ENCODE data around the gene OSBPL8.

The OSBPL8 gene

DNA sequence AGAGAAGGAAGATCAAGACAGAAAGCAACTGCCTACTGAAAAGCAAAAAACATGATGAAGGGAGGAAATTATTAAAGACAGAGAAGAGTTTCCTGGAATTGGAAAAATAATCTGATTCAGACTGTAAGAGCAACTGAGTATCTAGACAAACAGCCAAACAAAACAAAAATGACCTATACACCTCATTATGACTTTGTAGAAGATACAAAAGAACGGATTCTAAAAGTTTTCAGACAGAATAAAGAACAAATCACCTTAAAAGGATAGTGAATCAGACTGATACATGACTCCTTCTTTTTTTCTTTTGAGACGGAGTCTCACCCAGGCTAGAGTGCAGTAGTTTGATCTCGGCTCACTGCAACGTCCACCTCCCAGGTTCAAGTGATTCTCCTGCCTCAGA is 10.4 kb downstream of the OSBPL8 start:
- H3K4me3 ChIP-seq (ENCODE audit: low read depth, low read length), result no peak overlapping the region
- TF ChIP-seq, protein P1, sequence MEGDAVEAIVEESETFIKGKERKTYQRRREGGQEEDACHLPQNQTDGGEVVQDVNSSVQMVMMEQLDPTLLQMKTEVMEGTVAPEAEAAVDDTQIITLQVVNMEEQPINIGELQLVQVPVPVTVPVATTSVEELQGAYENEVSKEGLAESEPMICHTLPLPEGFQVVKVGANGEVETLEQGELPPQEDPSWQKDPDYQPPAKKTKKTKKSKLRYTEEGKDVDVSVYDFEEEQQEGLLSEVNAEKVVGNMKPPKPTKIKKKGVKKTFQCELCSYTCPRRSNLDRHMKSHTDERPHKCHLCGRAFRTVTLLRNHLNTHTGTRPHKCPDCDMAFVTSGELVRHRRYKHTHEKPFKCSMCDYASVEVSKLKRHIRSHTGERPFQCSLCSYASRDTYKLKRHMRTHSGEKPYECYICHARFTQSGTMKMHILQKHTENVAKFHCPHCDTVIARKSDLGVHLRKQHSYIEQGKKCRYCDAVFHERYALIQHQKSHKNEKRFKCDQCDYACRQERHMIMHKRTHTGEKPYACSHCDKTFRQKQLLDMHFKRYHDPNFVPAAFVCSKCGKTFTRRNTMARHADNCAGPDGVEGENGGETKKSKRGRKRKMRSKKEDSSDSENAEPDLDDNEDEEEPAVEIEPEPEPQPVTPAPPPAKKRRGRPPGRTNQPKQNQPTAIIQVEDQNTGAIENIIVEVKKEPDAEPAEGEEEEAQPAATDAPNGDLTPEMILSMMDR (IDR thresholded peaks at IDR 0.05; ENCODE audit: insufficient read depth, low read depth, low read length, missing control alignments), result no peak
- DNase-seq (ENCODE audit: low read depth), result no peak

DNA sequence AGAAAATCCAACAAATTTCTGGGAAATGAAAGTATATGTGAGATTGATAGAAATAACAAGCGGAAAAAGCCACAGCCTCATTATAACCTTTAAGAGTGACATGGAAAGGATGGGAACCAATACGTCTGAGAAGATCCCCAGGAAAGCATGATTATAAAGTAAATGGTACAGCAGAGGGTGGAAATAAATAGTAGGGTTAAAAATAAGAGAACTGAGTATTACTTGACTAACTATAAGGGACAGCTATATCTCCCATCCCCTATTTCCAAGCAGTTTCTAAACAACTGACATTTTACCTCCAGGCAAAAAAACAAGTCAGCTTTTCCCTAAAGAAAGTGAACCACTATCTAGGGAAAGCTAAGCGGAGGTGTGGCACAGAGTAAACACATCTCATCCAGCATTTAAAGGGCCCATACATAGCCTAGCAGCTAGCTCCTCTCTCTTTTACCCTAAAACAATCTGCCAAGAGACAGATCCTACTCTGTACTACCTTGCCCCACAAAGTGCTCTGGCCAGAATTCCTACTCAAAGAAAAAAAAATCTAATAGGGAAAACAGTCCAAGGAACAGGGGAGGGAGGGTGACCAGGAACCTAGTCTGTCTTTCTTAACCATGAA is 11.2 kb downstream of the OSBPL8 start:
- H3K4me3 ChIP-seq (ENCODE audit: low read depth, low read length), result no peak overlapping the region
- DNase-seq (ENCODE audit: low read depth), result no peak
- TF ChIP-seq, protein P1 (IDR thresholded peaks at IDR 0.05; ENCODE audit: insufficient read depth, low read depth, low read length, missing control alignments), result no peak

DNA sequence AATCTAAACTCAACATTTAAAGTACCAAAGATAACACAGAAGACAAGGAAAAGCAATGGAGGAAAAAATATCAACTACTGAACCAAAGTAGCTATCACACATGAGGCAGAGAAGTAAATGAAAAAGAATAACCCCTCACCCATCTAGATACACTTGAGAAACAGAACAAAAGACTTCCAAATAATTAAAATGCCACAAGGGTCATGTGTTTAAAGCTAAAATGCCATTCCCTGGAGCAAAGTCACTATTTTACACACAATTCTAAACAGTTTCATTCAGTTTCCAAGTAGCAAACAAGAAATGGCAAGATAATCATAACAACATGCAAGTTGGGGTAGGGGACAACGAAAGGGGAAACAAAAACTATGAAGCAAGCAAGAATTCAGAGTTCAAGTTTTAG is 12.0 kb downstream of the OSBPL8 start:
- no peak for DNase-seq (ENCODE audit: low read depth)
- no peak overlapping the region for H3K4me3 ChIP-seq (ENCODE audit: low read depth, low read length)
- TF ChIP-seq, protein P1 (IDR thresholded peaks at IDR 0.05; ENCODE audit: insufficient read depth, low read depth, low read length, missing control alignments), result no peak

DNA sequence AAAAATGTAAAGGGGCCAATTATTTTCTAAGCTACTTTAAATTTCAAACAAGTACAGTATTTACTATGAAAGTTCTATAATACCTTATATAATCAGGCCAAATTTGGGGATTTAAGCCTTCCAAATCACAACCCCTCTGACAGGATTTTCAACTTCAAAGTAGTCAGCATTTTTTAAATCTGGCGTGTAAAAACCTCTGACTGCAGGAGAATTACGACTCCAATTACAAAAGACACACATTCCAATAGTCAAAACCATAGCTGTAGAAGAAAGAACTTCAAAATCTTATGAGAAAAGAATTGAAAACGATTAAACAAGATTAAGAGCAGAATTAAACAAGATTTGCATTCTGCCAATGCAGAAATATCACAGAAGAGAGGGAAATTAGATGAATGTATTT is 12.7 kb downstream of the OSBPL8 start:
- no peak for DNase-seq (ENCODE audit: low read depth)
- TF ChIP-seq, protein P1 (IDR thresholded peaks at IDR 0.05; ENCODE audit: insufficient read depth, low read depth, low read length, missing control alignments), result no peak
- no peak overlapping the region for H3K4me3 ChIP-seq (ENCODE audit: low read depth, low read length)

DNA sequence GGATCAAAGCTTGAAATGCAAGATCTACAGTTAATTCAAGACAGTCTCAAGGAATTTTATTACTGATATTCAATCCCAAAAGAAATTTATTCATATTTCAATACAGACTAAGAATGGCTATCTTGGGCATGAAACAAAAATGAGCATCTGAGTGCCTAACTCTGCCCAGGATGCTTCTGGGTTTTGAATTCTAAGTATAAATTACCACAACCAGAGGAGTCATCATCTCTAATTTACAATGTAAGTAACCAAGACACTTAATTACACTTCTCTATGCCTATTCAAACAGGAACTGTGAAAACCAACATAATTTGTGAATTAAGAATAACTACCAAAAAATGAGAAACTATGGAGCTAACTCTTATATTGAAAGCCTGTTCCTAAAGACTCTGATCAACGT is 14.1 kb downstream of the OSBPL8 start:
- H3K4me3 ChIP-seq (ENCODE audit: low read depth, low read length), result no peak overlapping the region
- DNase-seq (ENCODE audit: low read depth), result no peak
- TF ChIP-seq, protein P1 (IDR thresholded peaks at IDR 0.05; ENCODE audit: insufficient read depth, low read depth, low read length, missing control alignments), result no peak

DNA sequence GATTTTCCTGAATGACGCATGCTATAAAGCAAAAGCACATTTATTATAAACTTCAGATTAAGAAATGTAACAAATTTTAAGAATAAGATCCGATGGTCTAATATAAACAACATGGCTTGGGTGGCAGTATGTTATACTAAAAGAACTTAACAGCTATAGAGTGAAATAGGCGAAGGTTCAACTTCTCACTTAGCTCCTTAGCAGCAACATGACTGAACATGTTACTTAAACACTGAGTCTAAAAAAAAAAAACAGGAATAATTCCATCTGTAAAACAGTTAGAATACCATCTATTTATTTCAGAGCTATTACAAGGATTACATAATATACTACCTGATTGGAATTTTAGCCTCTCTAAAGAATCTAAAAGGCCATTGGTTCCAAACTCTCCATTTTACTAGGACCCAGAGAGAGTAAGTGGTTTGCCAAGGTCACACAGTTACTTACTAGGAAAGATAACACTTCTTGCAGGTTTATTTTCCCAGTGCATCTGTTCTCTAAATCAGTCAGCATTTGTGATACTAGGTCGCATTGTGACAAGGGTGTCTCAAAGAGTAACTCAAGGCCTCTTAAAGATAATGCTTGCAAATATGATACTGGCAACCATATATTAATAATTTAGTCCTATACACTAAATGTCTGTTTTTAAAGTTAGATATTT is 14.8 kb downstream of the OSBPL8 start:
- TF ChIP-seq, protein P1 (IDR thresholded peaks at IDR 0.05; ENCODE audit: insufficient read depth, low read depth, low read length, missing control alignments), result no peak
- no peak for DNase-seq (ENCODE audit: low read depth)
- H3K4me3 ChIP-seq (ENCODE audit: low read depth, low read length), result no peak overlapping the region

Measured in GM12865 (cell line).